Ishikawa (cell line): ENCODE data around the gene GLT6D1.

Experiments
- CEBPB ChIP-seq: IDR thresholded peaks from 2 replicates; pipeline ENCODE4 v1.6.1; 2012
- CREB1 ChIP-seq: IDR thresholded peaks from 2 replicates; pipeline ENCODE4 v1.6.1; 2012; ENCODE audit warnings: low read depth
- EGR1 ChIP-seq: IDR thresholded peaks from 2 replicates; pipeline ENCODE4 v1.6.1; 2012
- EP300 ChIP-seq: IDR thresholded peaks from 2 replicates; pipeline ENCODE4 v1.6.1; 2012; ENCODE audit warnings: borderline replicate concordance
- FOXM1 ChIP-seq: IDR thresholded peaks from 2 replicates; pipeline ENCODE4 v1.6.1; 2012; ENCODE audit warnings: low read depth, borderline replicate concordance
- MAX ChIP-seq: IDR thresholded peaks from 2 replicates; pipeline ENCODE4 v1.6.1; 2012
- NFIC ChIP-seq: IDR thresholded peaks from 2 replicates; pipeline ENCODE4 v1.6.1; 2012
- RAD21 ChIP-seq: IDR thresholded peaks from 2 replicates; pipeline ENCODE4 v1.6.1; 2012; ENCODE audit warnings: low read depth
- REST ChIP-seq: IDR thresholded peaks from 2 replicates; pipeline ENCODE4 v1.6.1; 2012; ENCODE audit warnings: low read depth, mild to moderate bottlenecking
- TAF1 ChIP-seq: IDR thresholded peaks from 2 replicates; pipeline ENCODE4 v1.6.1; 2012; ENCODE audit warnings: low read depth, mild to moderate bottlenecking
- TCF12 ChIP-seq: IDR thresholded peaks from 2 replicates; pipeline ENCODE4 v1.6.1; 2012; ENCODE audit warnings: low read depth
- TEAD4 ChIP-seq: IDR thresholded peaks from 2 replicates; pipeline ENCODE4 v1.6.1; 2012
- USF1 ChIP-seq: IDR thresholded peaks from 2 replicates; pipeline ENCODE4 v1.6.1; 2012
- YY1 ChIP-seq: IDR thresholded peaks from 2 replicates; pipeline ENCODE4 v1.6.1; 2012; ENCODE audit warnings: low read depth
- ZBTB7A ChIP-seq: IDR thresholded peaks from 2 replicates; pipeline ENCODE4 v1.6.1; 2012; ENCODE audit warnings: low read depth

Gene GLT6D1

GRCh38 chr9:135673941-135674340, 34.6 kb upstream of the GLT6D1 start:
- TF ChIP-seq EP300 (no peak), ZBTB7A (no peak), CREB1 (no peak), CEBPB (no peak), RAD21 (no peak), YY1 (no peak), TEAD4 (no peak), USF1 (no peak), EGR1 (no peak), REST (no peak), FOXM1 (no peak), TCF12 (no peak), TAF1 (no peak), MAX (no peak), NFIC (no peak)

- TF ChIP-seq CEBPB (no peak), YY1 (no peak), TAF1 (no peak), NFIC (no peak), TCF12 (no peak), USF1 (no peak), FOXM1 (no peak), MAX (no peak), REST (no peak), RAD21 (no peak), EGR1 (no peak), TEAD4 (no peak), CREB1 (no peak), EP300 (no peak), ZBTB7A (no peak)
Observed at GRCh38 chr9:135671591-135672041, 32.3 kb upstream of the GLT6D1 start.

- TF ChIP-seq FOXM1, result no peak
- TF ChIP-seq RAD21, result no peak
- no peak for TF ChIP-seq EP300
Observed at GRCh38 chr9:135670721-135671590, 31.6 kb upstream of the GLT6D1 start.

- TF ChIP-seq RAD21, result no peak
- no peak for TF ChIP-seq TAF1
- no peak for TF ChIP-seq CREB1
- no peak for TF ChIP-seq EGR1
- TF ChIP-seq MAX, result no peak
- no peak for TF ChIP-seq NFIC
- no peak for TF ChIP-seq TEAD4
- TF ChIP-seq YY1, result no peak
- no peak for TF ChIP-seq FOXM1
- TF ChIP-seq CEBPB, result no peak
Observed at GRCh38 chr9:135669616-135670285, 30.4 kb upstream of the GLT6D1 start.

- TF ChIP-seq CEBPB (no peak), NFIC (no peak), EP300 (no peak), YY1 (no peak), ZBTB7A (no peak), CREB1 (no peak), REST (no peak), TEAD4 (no peak), RAD21 (no peak), FOXM1 (no peak), TCF12 (no peak), EGR1 (no peak), TAF1 (no peak), USF1 (no peak), MAX (no peak)
Observed at GRCh38 chr9:135667463-135668001, 28.2 kb upstream of the GLT6D1 start.
